H1 (cell line): ENCODE data around the gene COA5. TPM values are rescaled to one million over a fixed set of nuclear protein-coding genes. Genes with fewer than 3 reads are reported as not detected.

Experiments
- CTCF ChIA-PET: fragments of 300-600 bp; sonication (Branson Sonifier 250); formaldehyde crosslinking; loops from one replicate; lab custom pipeline; 2021; ENCODE audit not compliant: partially characterized antibody; lab: Charles Lee
- POLR2A ChIA-PET: fragments of 300-600 bp; sonication (Branson Sonifier 250); formaldehyde crosslinking; loops from one replicate; lab custom pipeline; 2021; ENCODE audit warnings: inconsistent platforms; ENCODE audit not compliant: partially characterized antibody; lab: Charles Lee
- DNase-seq, 2 experiments: peaks; one replicate each; pipeline versions ENCODE4 v3.0.0 to v3.0.0-alpha.2; 2010 to 2022; ENCODE audit warnings: low spot score in 2 of 2, low read depth in 1 of 2, mixed read lengths in 1 of 2
- FAIRE-seq: peaks from 2 replicates; lab custom pipeline; 2011; peaks lifted over from hg19 to GRCh38; lab: Jason Lieb, UNC
- H2AFZ ChIP-seq: 2 replicates; pipeline ENCODE4 v1.8.1; 2012; ENCODE audit warnings: low read length, inconsistent platforms
- H2AK5ac ChIP-seq: 2 replicates; pipeline ENCODE4 v1.6.1; 2013; ENCODE audit warnings: low read depth, low read length
- H2BK120ac ChIP-seq: replicated peaks from 2 replicates; pipeline ENCODE3; 2013; ENCODE audit warnings: low read depth, low read length, inconsistent platforms
- H2BK12ac ChIP-seq: 2 replicates; pipeline ENCODE4 v1.6.1; 2013; ENCODE audit warnings: low read depth, low read length
- H2BK15ac ChIP-seq: 2 replicates; pipeline ENCODE4 v1.6.1; 2013; ENCODE audit warnings: low read length
- H2BK20ac ChIP-seq: 2 replicates; pipeline ENCODE4 v1.6.1; 2013; ENCODE audit warnings: low read length
- H2BK5ac ChIP-seq: 2 replicates; pipeline ENCODE4 v1.6.1; 2013; ENCODE audit warnings: low read depth, low read length
- H3K14ac ChIP-seq: 2 replicates; pipeline ENCODE4 v1.6.1; 2013; ENCODE audit warnings: inconsistent platforms; ENCODE audit not compliant: insufficient read length
- H3K18ac ChIP-seq: 2 replicates; pipeline ENCODE4 v1.6.1; 2013; ENCODE audit warnings: low read length; ENCODE audit errors: extremely low read depth
- H3K23ac ChIP-seq: 2 replicates; pipeline ENCODE4 v1.6.1; 2013; ENCODE audit warnings: inconsistent platforms; ENCODE audit not compliant: insufficient read length
- H3K23me2 ChIP-seq: 2 replicates; pipeline ENCODE4 v1.6.1; 2013; ENCODE audit warnings: low read depth, low read length
- H3K27ac ChIP-seq: 2 replicates; pipeline ENCODE4 v1.6.1; 2011; ENCODE audit warnings: low read depth, low read length, inconsistent platforms
- H3K27me3 ChIP-seq, 4 experiments: replicated peaks in 1 of 4; 1 replicate in 1 of 4; 2 replicates in 3 of 4; pipeline versions ENCODE4 v1.6.1 to v1.8.1; 2011 to 2013; ENCODE audit warnings: low read length in 3 of 4, mild to moderate bottlenecking in 3 of 4, inconsistent platforms in 2 of 4, mixed read lengths in 2 of 4, moderate library complexity in 1 of 4; ENCODE audit not compliant: control insufficient read depth in 3 of 4, insufficient read depth in 3 of 4; ENCODE audit errors: extremely low read depth in 1 of 4
- H3K36me3 ChIP-seq, 4 experiments: 2 replicates each; pipeline versions ENCODE4 v1.6.1 to v1.8.1; 2011 to 2013; ENCODE audit warnings: mild to moderate bottlenecking in 4 of 4, low read length in 3 of 4, moderate library complexity in 2 of 4, control low read depth in 1 of 4, inconsistent platforms in 1 of 4; ENCODE audit not compliant: insufficient read depth in 4 of 4, control insufficient read depth in 2 of 4
- H3K4ac ChIP-seq: replicated peaks from 2 replicates; pipeline ENCODE3; 2013; ENCODE audit warnings: low read length, low read depth, mixed read lengths, inconsistent platforms; ENCODE audit not compliant: insufficient read length
- H3K4me1 ChIP-seq, 4 experiments: replicated peaks in 1 of 4; 1 replicate in 1 of 4; 2 replicates in 3 of 4; pipeline versions ENCODE4 v1.6.1 to v1.8.1; 2011 to 2013; ENCODE audit warnings: low read length in 3 of 4, inconsistent platforms in 2 of 4, mixed read lengths in 1 of 4; ENCODE audit not compliant: insufficient read depth in 4 of 4, control insufficient read depth in 3 of 4
- H3K4me2 ChIP-seq, 2 experiments: 2 replicates each; pipeline versions ENCODE4 v1.6.1 to v1.8.1; 2011 to 2013; ENCODE audit warnings: low read depth in 2 of 2, low read length in 2 of 2, control low read depth in 1 of 2, inconsistent platforms in 1 of 2, mild to moderate bottlenecking in 1 of 2; ENCODE audit not compliant: insufficient read depth in 1 of 2
- H3K4me3 ChIP-seq, 4 experiments: fragments of 200-600, 300-600 bp in 1 of 4; sonication (generic), shearing (Covaris generic), sonication (Bioruptor Twin) in 1 of 4; 2 replicates each; pipeline versions ENCODE4 v1.5.1 to v1.8.1; 2011 to 2016; ENCODE audit warnings: low read length in 4 of 4, low read depth in 3 of 4, control low read depth in 2 of 4, inconsistent platforms in 2 of 4, mild to moderate bottlenecking in 2 of 4, mixed read lengths in 1 of 4, moderate library complexity in 1 of 4; ENCODE audit not compliant: insufficient read depth in 2 of 4; ENCODE audit errors: extremely low read depth in 1 of 4
- H3K56ac ChIP-seq: replicated peaks from 2 replicates; pipeline ENCODE3; 2013; ENCODE audit warnings: low read depth, mild to moderate bottlenecking, mixed read lengths, low read length, inconsistent platforms; ENCODE audit not compliant: insufficient read length
- H3K79me1 ChIP-seq: 2 replicates; pipeline ENCODE4 v1.6.1; 2013; ENCODE audit warnings: low read depth, low read length, control low read depth
- H3K79me2 ChIP-seq, 2 experiments: 2 replicates each; pipeline versions ENCODE4 v1.6.1 to v1.8.1; 2012 to 2013; ENCODE audit warnings: low read length in 2 of 2, mild to moderate bottlenecking in 2 of 2, inconsistent platforms in 1 of 2; ENCODE audit not compliant: insufficient read depth in 2 of 2, control insufficient read depth in 1 of 2
- H3K9ac ChIP-seq, 4 experiments: replicated peaks in 1 of 4; 1 replicate in 1 of 4; 2 replicates in 3 of 4; pipeline versions ENCODE4 v1.6.1 to v1.8.1; 2011 to 2013; ENCODE audit warnings: low read depth in 3 of 4, low read length in 3 of 4, control low read depth in 2 of 4, mild to moderate bottlenecking in 2 of 4, moderate library complexity in 2 of 4, inconsistent platforms in 1 of 4; ENCODE audit errors: extremely low read depth in 1 of 4
- H3K9me3 ChIP-seq, 2 experiments: 2 replicates each; pipeline versions ENCODE4 v1.6.1 to v1.8.1; 2012 to 2013; ENCODE audit warnings: mild to moderate bottlenecking in 2 of 2, moderate library complexity in 2 of 2, control low read depth in 1 of 2, inconsistent platforms in 1 of 2, low read depth in 1 of 2, low read length in 1 of 2, mixed read lengths in 1 of 2; ENCODE audit not compliant: insufficient read depth in 2 of 2
- H4K20me1 ChIP-seq, 2 experiments: replicated peaks in 1 of 2; 2 replicates each; pipeline versions ENCODE3 to v1.8.1; 2011 to 2013; ENCODE audit warnings: inconsistent platforms in 2 of 2, low read length in 2 of 2, mild to moderate bottlenecking in 1 of 2; ENCODE audit not compliant: insufficient read depth in 2 of 2, control insufficient read depth in 1 of 2
- H4K5ac ChIP-seq: 2 replicates; pipeline ENCODE4 v1.6.1; 2013; ENCODE audit warnings: low read length, low read depth, mixed read lengths, inconsistent platforms; ENCODE audit not compliant: insufficient read length
- H4K8ac ChIP-seq: 2 replicates; pipeline ENCODE4 v1.8.0; 2013; ENCODE audit warnings: mild to moderate bottlenecking, moderate library complexity, low read length, inconsistent platforms; ENCODE audit not compliant: insufficient read depth; ENCODE audit errors: extremely low read depth
- H4K91ac ChIP-seq: replicated peaks from 2 replicates; pipeline ENCODE3; 2013; ENCODE audit warnings: low read length, mixed read lengths, inconsistent platforms; ENCODE audit not compliant: insufficient read length
- FOSL1 ChIP-seq: IDR thresholded peaks from 2 replicates; pipeline ENCODE4 v1.6.1; 2011; ENCODE audit warnings: mild to moderate bottlenecking, low read depth, low read length, moderate library complexity; ENCODE audit not compliant: insufficient read depth
- KDM5A ChIP-seq: fragments of 200-600 bp; IDR thresholded peaks from 2 replicates; pipeline ENCODE4 v1.7.1; 2012; ENCODE audit warnings: mild to moderate bottlenecking, low read length, inconsistent platforms, mixed read lengths
- MAX ChIP-seq: IDR thresholded peaks from 2 replicates; pipeline ENCODE4 v1.6.1; 2012; ENCODE audit warnings: inconsistent platforms
- POU5F1 ChIP-seq: IDR thresholded peaks from 2 replicates; pipeline ENCODE4 v1.6.1; 2011; ENCODE audit warnings: low read depth, mild to moderate bottlenecking, low read length, moderate library complexity
- RNF2 ChIP-seq: fragments of 200-900, 300-1000 bp; sonication (generic); IDR thresholded peaks from 2 replicates; pipeline ENCODE4 v1.7.1; 2016; ENCODE audit warnings: borderline replicate concordance, low read depth, mild to moderate bottlenecking, antibody characterized with exemption, low read length; ENCODE audit not compliant: poor library complexity, severe bottlenecking; ENCODE audit errors: missing control alignments
- SP4 ChIP-seq: IDR thresholded peaks from 2 replicates; pipeline ENCODE4 v1.6.1; 2012; ENCODE audit warnings: low read length, inconsistent platforms
- WGBS, 2 experiments: shearing (Covaris generic) in 1 of 2; methylation state at CpG; one replicate each; pipeline versions ENCODE4 v1.1.6 to v1.1.7; 2013 to 2015; ENCODE audit warnings: low lambda C conversion rate in 2 of 2, mixed read lengths in 2 of 2, inconsistent platforms in 1 of 2, low coverage in 1 of 2, missing lambda C conversion rate in 1 of 2; ENCODE audit not compliant: insufficient replicate concordance in 2 of 2, insufficient coverage in 1 of 2, insufficient read length in 1 of 2; ENCODE audit errors: extremely low coverage in 1 of 2, missing lambda C conversion rate in 1 of 2; 5-methylcytosine and 5-hydroxymethylcytosine counted together
- polyA plus RNA-seq, 7 experiments: library from polyadenylated mRNA; depleted of rRNA in 3 of 7; stranded (reverse) in 5 of 7; unstranded in 2 of 7; fragments of >200 nt in 5 of 7; fragments of 200-250 nt in 2 of 7; gene quantifications; 1 replicate in 5 of 7; 2 replicates in 1 of 7; 4 replicates in 1 of 7; pipeline versions ENCODE4 v1.2.1 to v1.2.3, GENCODE V29; 2011 to 2013; ENCODE audit warnings: missing spikeins in 2 of 7, mixed read lengths in 2 of 7
- total RNA-seq: library from RNA; stranded (reverse); fragmentation: NEBNext Ultra II Directional; extraction: Animal tissue kit (Norgen Biotek cat#: 25700); gene quantifications from 2 replicates; pipeline ENCODE4 v1.2.1, GENCODE V29; 2021
- TF ChIP-seq, protein P1 (sequence below): IDR thresholded peaks from 2 replicates; pipeline ENCODE4 v1.6.1; 2011; ENCODE audit warnings: low read depth, mild to moderate bottlenecking, low read length; ENCODE audit not compliant: insufficient read depth

COA5 gene
- total and polyA plus RNA-seq, 2 of the 8 experiments (the other 6 are each of a cell fraction or from before 2014, with no cell fraction given) = 20.3 to 24.7 TPM

GRCh38 chr2:98555696-98556095 is 52.6 kb downstream of the COA5 start:
- 95% methylated on average over 8 of the region's 8 CpGs; no CpG with 5 or more reads in 1 of the 2 experiments for WGBS, 2 experiments

More at GRCh38 chr2:98555696-98556095, 52.6 kb downstream of the COA5 start:
- Histone ChIP-seq H3K4me3 (no peak overlapping the region), H3K23me2 (no peaks in the 10 kb centered on the region), H2BK15ac (no peak overlapping the region), H3K9ac (no peak overlapping the region), H3K79me1 (no peaks in the 10 kb centered on the region), H3K56ac (no peak overlapping the region), H2BK120ac (no peak overlapping the region), H4K91ac (no peak overlapping the region), H3K9me3 (no peaks in the 10 kb centered on the region), H3K23ac (no peak overlapping the region), H3K18ac (no peak overlapping the region), H2BK5ac (no peak overlapping the region), H3K4me2 (no peak overlapping the region), H2AK5ac (no peak overlapping the region), H4K8ac (no peak overlapping the region), H3K4ac (no peak overlapping the region), H3K27ac (no peak overlapping the region), H2BK20ac (no peak overlapping the region), H3K4me1 (no peaks in the 10 kb centered on the region), H2AFZ (no peak overlapping the region), H3K36me3 (peaks cover 6 to 53% (median 38%) of the 10 kb centered on the region in 4 experiments), H4K5ac (no peak overlapping the region), H3K27me3 (no peaks in the 10 kb centered on the region), H3K14ac (no peak overlapping the region), H2BK12ac (no peak overlapping the region), H3K79me2 (no peaks in the 10 kb centered on the region), H4K20me1 (peaks cover 0 to 4% of the 10 kb centered on the region in 2 experiments)
- POLR2A ChIA-PET = no interaction called here
- CTCF ChIA-PET = interaction anchor here (1.3 kb wide), 1 partner anchor 68 kb away, joined by 5 read pairs; no protein-coding TSS in a partner anchor
- DNase-seq (no peak), FAIRE-seq (no peak)
- no peak for TF ChIP-seq KDM5A
- TF ChIP-seq SP4 = no peak
- TF ChIP-seq, protein P1, sequence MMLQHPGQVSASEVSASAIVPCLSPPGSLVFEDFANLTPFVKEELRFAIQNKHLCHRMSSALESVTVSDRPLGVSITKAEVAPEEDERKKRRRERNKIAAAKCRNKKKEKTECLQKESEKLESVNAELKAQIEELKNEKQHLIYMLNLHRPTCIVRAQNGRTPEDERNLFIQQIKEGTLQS = no peak
- TF ChIP-seq MAX = no peak
- no peak for TF ChIP-seq POU5F1
- no peak for TF ChIP-seq RNF2
- TF ChIP-seq FOSL1 = no peak
